Ramos (cell line): ENCODE data around the gene DAGLA.

Experiments
- in situ Hi-C: fragments of 300-500 bp; cut with MboI; formaldehyde crosslinking; loops from one replicate; pipeline ENCODE4 v1.14.3; 2022; ENCODE audit warnings: low sequenced_read_pairs; ENCODE audit not compliant: unreplicated experiment

DAGLA gene

GRCh38 chr11:61792310-61793082 is 112.3 kb downstream of the DAGLA start, which contains the start of the genes FEN1 and TMEM258:
Gene FEN1 (plus strand): TSS chr11:61792911. CDS start chr11:61795362, 2,451 bp downstream.
Gene TMEM258 (minus strand): TSS chr11:61792599. CDS start chr11:61792558, 41 bp downstream.
- in situ Hi-C loops = no loop called here

- in situ Hi-C loops = no loop called here
Observed at GRCh38 chr11:61793083-61793828, 113.1 kb downstream of the DAGLA start.

DNA sequence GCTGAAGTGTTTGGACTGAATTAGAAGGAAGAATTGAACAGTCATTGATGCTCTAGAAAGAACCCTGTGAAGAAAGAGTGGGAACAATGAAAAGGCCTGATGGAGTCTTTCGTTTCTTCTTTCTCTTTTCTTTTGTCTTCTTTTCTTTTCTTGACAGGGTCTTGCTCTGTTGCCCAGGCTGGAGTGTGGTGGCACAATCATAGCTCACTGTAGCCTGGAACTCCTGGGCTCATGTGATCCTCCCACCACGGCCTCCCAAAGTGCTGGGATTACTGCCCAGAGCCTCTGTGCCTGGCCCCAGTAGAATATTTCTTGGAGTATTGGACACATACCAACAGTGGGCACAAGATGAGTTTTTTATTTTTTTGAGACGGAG is 113.6 kb downstream of the DAGLA start:
- in situ Hi-C loops = no loop called here

- in situ Hi-C loops = no loop called here
Observed at GRCh38 chr11:61794579-61794978, 114.4 kb downstream of the DAGLA start.

GRCh38 chr11:61795459-61795858 is 115.3 kb downstream of the DAGLA start:
- in situ Hi-C loops = no loop called here

GRCh38 chr11:61795876-61796526 is 115.8 kb downstream of the DAGLA start:
- in situ Hi-C loops = no loop called here
